HepG2 (cell line): ENCODE results near the gene RBPMS2. TPM values are rescaled to one million over a fixed set of nuclear protein-coding genes. Genes with fewer than 3 reads are reported as not detected.

Source experiments
- DMAP1 ChIP-seq: IDR thresholded peaks from 2 replicates; pipeline ENCODE4 v1.6.1; 2016
- FOXC1 ChIP-seq: sonication (generic); formaldehyde crosslinking; IDR thresholded peaks from 2 replicates; pipeline ENCODE4 v1.8.0; 2022; ENCODE audit warnings: mild to moderate bottlenecking, missing genetic modification reagents, borderline replicate concordance
- GLI4 ChIP-seq: sonication (generic); formaldehyde crosslinking; IDR thresholded peaks from 2 replicates; pipeline ENCODE4 v1.5.1; 2020; ENCODE audit warnings: missing genetic modification reagents, mild to moderate bottlenecking, moderate library complexity, borderline replicate concordance
- HNRNPH1 ChIP-seq: fragments of 200-400 bp; formaldehyde crosslinking; optimal IDR thresholded peaks from 2 replicates; pipeline ENCODE3; 2017; ENCODE audit warnings: mild to moderate bottlenecking, low read depth, low read length
- HOXA3 ChIP-seq: sonication (generic); formaldehyde crosslinking; IDR thresholded peaks from 2 replicates; pipeline ENCODE4 v1.5.0; 2020; ENCODE audit warnings: missing genetic modification reagents
- IKZF4 ChIP-seq: sonication (generic); formaldehyde crosslinking; IDR thresholded peaks from 2 replicates; pipeline ENCODE4 v1.5.1; 2020; ENCODE audit warnings: borderline replicate concordance, mild to moderate bottlenecking, low read depth, missing genetic modification reagents; ENCODE audit errors: not compliant biosample characterization
- NCOR1 ChIP-seq: fragments of 200-600 bp; sonication (generic); IDR thresholded peaks from 2 replicates; pipeline ENCODE4 v1.7.0; 2017; ENCODE audit warnings: antibody characterized with exemption, low read length, borderline replicate concordance
- NFKBIZ ChIP-seq: IDR thresholded peaks from 2 replicates; pipeline ENCODE4 v1.6.1; 2018; ENCODE audit warnings: missing genetic modification reagents, missing compliant biosample characterization
- NPAS2 ChIP-seq: sonication (generic); formaldehyde crosslinking; IDR thresholded peaks from 2 replicates; pipeline ENCODE4 v1.8.0; 2022; ENCODE audit warnings: mild to moderate bottlenecking, missing genetic modification reagents, borderline replicate concordance
- NR2C2 ChIP-seq: sonication (generic); formaldehyde crosslinking; IDR thresholded peaks from 2 replicates; pipeline ENCODE4 v1.4.0; 2020; ENCODE audit warnings: missing genetic modification reagents, mild to moderate bottlenecking, moderate library complexity, borderline replicate concordance
- POLR2A ChIP-seq, 2 experiments: IDR thresholded peaks; 2 replicates each; pipeline ENCODE4 v1.6.1; 2011; ENCODE audit warnings: low read depth in 2 of 2, low read length in 2 of 2, mild to moderate bottlenecking in 1 of 2, moderate library complexity in 1 of 2; ENCODE audit not compliant: insufficient read depth in 1 of 2
- RXRA ChIP-seq: sonication (generic); formaldehyde crosslinking; IDR thresholded peaks from 2 replicates; pipeline ENCODE4 v1.5.1; 2020; ENCODE audit warnings: missing genetic modification reagents
- TSC22D2 ChIP-seq: sonication (generic); formaldehyde crosslinking; IDR thresholded peaks from 2 replicates; pipeline ENCODE4 v1.5.1; 2020; ENCODE audit warnings: missing genetic modification reagents, mild to moderate bottlenecking, borderline replicate concordance
- ZMYM3 ChIP-seq: sonication (generic); formaldehyde crosslinking; IDR thresholded peaks from 2 replicates; pipeline ENCODE4 v1.5.1; 2020; ENCODE audit warnings: mild to moderate bottlenecking, missing genetic modification reagents
- ZNF646 ChIP-seq: sonication (generic); formaldehyde crosslinking; IDR thresholded peaks from 2 replicates; pipeline ENCODE4 v1.9.0; 2021; ENCODE audit warnings: mild to moderate bottlenecking, missing genetic modification reagents
- ZNF724P ChIP-seq: sonication (generic); formaldehyde crosslinking; IDR thresholded peaks from 2 replicates; pipeline ENCODE4 v1.8.0; 2022; ENCODE audit warnings: missing genetic modification reagents, borderline replicate concordance
- polyA plus RNA-seq, 8 experiments: library from polyadenylated mRNA; depleted of rRNA in 3 of 8; stranded (reverse) in 7 of 8; unstranded in 1 of 8; fragments of >200 nt; fragmentation: Illumina TruSeq in 4 of 8; extraction: Trizol in 4 of 8; gene quantifications; 2 replicates each; pipeline versions ENCODE4 v1.2.1 to v1.2.3, GENCODE V29; 2011 to 2016; ENCODE audit warnings: low read depth in 4 of 8, missing spikeins in 1 of 8, mixed read lengths in 1 of 8; ENCODE audit not compliant: insufficient read depth in 1 of 8
- total RNA-seq, 5 experiments: library from RNA; depleted of rRNA; stranded (reverse); fragments of >200 nt; fragmentation: Illumina TruSeq; extraction: Trizol; gene quantifications; 2 replicates each; pipeline ENCODE4 v1.2.3, GENCODE V29; 2016; ENCODE audit warnings: low read depth in 1 of 5
- TF ChIP-seq, protein P1 (sequence below): sonication (generic); formaldehyde crosslinking; IDR thresholded peaks from 2 replicates; pipeline ENCODE4 v1.4.0; 2020; ENCODE audit warnings: mild to moderate bottlenecking, missing genetic modification reagents

RBPMS2 gene
- total and polyA plus RNA-seq, 2 of the 13 experiments (the other 11 are each of a cell fraction or from before 2014, with no cell fraction given): 0.08 TPM; not detected in 1

DNA sequence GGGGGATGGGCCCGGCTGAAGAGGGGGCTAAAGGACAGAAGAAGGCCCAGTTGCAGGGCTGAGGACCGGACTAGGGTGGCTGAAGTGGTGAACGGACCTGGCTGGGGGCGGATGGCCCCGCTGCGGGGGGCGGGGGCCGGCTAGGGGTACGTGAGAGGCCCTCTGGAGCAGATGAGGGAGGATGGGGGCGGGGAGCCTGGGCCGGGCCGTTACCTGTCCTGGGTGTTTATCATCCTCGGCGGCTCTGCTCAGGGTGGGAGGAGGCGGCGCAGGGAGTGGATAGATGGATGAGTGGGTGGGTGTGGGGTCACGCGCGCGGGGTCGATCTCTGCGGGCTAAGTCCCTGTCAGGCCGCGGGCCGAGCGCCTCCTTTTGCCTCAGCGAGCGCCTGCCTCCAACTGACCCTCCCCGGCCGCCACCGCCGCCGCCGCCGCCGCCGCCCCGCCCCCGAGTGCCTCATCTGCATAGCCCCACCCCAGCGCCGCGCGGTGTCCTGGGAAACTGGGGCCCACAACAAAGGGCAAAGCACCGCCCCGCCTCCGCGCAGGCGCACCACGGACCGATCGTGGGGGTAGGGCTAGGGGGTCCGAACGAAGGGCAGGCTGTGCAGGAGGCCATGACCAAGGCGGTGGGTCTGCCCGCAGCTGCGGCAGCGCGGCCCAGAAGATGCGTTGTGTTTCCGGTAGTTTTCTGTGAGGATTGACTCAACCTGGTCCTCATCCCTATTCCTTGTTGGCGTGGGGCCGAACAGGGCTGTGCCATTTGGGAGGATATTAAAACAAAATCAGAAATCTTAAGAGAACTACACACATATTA lies 72.4 kb downstream of the RBPMS2 start (continued):
- TF ChIP-seq FOXC1 (CRISPR knock-in tag) (no peak), HNRNPH1 (no peak), TSC22D2 (peak; percentile 67; the same call in 1 of the 2 replicates), POLR2A (IDR thresholded peaks at IDR 0.05; ENCODE audit: insufficient read depth in 1 of 2, low read depth in 2 of 2, low read length in 2 of 2) (peak; percentile 93 to 97), HOXA3 (CRISPR knock-in tag) (peak; percentile 66; the same call in 1 of the 2 replicates), ZNF646 (CRISPR knock-in tag) (no peak), ZNF724P (0 out of 2 replicates have a peak, but pooled peaks have one; percentile 30), NFKBIZ (CRISPR knock-in tag) (peak; percentile 19; the same call in 1 of the 2 replicates), GLI4 (CRISPR knock-in tag) (peak; percentile 73; the same call in 1 of the 2 replicates), DMAP1 (peak; percentile 31; the same call in 1 of the 2 replicates), NPAS2 (CRISPR knock-in tag) (no peak), NR2C2 (CRISPR knock-in tag) (peak; percentile 36; the same call in 1 of the 2 replicates), ZMYM3 (peak; percentile 61; the same call in 1 of the 2 replicates), IKZF4 (CRISPR knock-in tag) (peak; percentile 82), RXRA (CRISPR knock-in tag) (0 out of 2 replicates have a peak, but pooled peaks have one; percentile 13), NCOR1 (0 out of 2 replicates have a peak, but pooled peaks have one; percentile 42)
- TF ChIP-seq, protein P1, sequence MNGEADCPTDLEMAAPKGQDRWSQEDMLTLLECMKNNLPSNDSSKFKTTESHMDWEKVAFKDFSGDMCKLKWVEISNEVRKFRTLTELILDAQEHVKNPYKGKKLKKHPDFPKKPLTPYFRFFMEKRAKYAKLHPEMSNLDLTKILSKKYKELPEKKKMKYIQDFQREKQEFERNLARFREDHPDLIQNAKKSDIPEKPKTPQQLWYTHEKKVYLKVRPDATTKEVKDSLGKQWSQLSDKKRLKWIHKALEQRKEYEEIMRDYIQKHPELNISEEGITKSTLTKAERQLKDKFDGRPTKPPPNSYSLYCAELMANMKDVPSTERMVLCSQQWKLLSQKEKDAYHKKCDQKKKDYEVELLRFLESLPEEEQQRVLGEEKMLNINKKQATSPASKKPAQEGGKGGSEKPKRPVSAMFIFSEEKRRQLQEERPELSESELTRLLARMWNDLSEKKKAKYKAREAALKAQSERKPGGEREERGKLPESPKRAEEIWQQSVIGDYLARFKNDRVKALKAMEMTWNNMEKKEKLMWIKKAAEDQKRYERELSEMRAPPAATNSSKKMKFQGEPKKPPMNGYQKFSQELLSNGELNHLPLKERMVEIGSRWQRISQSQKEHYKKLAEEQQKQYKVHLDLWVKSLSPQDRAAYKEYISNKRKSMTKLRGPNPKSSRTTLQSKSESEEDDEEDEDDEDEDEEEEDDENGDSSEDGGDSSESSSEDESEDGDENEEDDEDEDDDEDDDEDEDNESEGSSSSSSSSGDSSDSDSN (CRISPR knock-in tag): peak; percentile 24; the same call in 1 of the 2 replicates
